GM13977 (cell line): ENCODE results near the gene ARL4A.

Experiments used
- DNase-seq: peaks from one replicate; pipeline ENCODE4 v3.0.0; 2012; ENCODE audit warnings: low spot score
- in situ Hi-C: fragments of 300-500 bp; cut with MboI; formaldehyde crosslinking; loops from one replicate; pipeline ENCODE4 v1.12.0; 2022; ENCODE audit warnings: low sequenced_read_pairs, low pct_unique_long_range_greater_than_20kb, mixed read lengths, inconsistent platforms; ENCODE audit not compliant: unreplicated experiment
- TF ChIP-seq, protein P1 (sequence below): IDR thresholded peaks from 2 replicates; pipeline ENCODE4 v1.5.1; 2012; ENCODE audit warnings: mild to moderate bottlenecking, control low read depth; ENCODE audit not compliant: insufficient read depth; ENCODE audit errors: extremely low read depth, missing control alignments

ARL4A gene

DNA sequence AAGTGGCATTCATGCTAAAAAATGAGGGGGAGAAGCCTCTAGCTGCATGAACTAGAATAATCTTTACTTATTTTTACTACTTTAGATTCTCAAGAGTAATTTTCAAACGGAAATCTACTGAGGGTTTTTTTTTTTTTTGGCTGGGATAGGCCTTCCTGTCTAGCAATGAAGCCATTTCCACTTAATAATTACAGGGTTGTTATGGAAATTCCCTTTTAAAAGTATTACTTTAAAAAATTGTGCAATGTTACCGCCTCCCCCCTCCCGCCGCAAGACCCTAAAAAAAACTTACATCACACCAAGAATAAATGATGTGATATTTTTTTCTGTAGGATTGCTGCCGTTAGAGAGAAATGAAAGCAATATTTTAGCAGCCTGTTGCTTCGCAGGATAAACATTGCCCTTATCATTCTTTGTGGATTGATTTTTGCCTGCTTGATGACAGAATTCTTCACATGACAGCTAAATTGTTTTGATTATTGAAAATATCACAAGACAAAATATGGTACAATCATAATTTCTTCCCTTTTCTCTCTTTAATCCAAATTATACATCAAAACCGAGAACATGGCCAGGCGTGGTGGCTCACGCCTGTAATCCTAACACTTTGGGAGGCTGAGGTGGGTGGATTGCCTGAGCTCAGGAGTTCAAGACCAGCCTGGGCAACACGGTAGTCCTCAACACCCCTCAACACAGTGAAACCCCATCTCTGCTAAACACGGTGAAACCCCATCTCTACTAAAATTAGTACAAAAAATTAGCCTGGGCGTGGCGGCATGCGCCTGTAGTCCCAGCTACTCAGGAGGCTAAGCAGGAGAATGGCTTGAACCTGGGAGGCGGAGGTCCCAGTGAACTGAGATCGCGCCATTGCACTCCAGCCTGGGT lies 32.8 kb downstream of the ARL4A start:
- TF ChIP-seq, protein P1, sequence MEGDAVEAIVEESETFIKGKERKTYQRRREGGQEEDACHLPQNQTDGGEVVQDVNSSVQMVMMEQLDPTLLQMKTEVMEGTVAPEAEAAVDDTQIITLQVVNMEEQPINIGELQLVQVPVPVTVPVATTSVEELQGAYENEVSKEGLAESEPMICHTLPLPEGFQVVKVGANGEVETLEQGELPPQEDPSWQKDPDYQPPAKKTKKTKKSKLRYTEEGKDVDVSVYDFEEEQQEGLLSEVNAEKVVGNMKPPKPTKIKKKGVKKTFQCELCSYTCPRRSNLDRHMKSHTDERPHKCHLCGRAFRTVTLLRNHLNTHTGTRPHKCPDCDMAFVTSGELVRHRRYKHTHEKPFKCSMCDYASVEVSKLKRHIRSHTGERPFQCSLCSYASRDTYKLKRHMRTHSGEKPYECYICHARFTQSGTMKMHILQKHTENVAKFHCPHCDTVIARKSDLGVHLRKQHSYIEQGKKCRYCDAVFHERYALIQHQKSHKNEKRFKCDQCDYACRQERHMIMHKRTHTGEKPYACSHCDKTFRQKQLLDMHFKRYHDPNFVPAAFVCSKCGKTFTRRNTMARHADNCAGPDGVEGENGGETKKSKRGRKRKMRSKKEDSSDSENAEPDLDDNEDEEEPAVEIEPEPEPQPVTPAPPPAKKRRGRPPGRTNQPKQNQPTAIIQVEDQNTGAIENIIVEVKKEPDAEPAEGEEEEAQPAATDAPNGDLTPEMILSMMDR = no peak
- DNase-seq = no peak
- in situ Hi-C loops = no loop called here

DNA sequence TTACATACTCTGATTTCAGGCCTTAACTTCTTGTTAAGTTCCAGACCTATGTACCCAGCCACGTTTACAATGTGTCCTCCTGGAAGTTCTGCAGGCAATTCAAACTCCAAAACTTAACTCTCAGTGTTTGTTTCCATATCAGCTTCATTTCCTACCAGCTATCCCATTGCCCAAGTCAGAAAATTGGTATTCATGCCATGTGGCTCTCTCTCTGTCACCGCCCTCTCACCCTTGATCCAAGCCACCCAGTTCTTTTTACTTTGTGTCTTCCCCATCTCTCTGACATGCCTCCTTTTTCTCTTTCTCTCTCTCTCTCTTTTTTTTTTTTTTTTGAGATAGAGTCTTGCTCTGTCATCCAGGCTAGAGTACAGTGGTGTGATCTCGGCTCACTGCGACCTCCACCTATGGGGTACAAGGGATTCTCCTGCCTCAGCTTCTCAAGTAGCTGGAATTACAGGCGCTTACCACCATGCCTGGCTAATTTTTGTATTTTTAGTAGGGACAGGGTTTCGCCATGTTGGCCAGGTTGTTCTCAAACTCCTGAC lies 33.9 kb downstream of the ARL4A start:
- in situ Hi-C loops = no loop called here
- TF ChIP-seq, protein P1 = no peak
- DNase-seq = no peak

DNA sequence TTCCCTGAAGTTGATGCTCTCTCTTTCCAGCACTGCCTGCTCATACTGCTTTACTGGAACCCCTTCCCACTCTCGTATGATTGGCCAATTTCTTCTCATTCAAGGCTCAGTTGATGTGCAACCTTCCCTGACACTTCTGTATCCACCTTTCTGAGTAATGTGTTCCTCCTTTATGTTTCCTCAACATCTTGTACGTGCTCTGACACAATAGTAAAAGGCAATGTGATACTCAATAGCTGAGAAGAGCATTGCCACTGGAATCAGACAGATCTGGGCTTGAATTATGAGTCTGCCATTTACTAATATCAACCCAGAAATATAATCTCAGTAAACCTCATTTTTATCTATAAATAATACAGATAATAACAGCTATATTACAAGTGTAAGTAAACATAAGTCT lies 34.7 kb downstream of the ARL4A start:
- TF ChIP-seq, protein P1 = no peak
- in situ Hi-C loops = no loop called here
- no peak for DNase-seq

DNA sequence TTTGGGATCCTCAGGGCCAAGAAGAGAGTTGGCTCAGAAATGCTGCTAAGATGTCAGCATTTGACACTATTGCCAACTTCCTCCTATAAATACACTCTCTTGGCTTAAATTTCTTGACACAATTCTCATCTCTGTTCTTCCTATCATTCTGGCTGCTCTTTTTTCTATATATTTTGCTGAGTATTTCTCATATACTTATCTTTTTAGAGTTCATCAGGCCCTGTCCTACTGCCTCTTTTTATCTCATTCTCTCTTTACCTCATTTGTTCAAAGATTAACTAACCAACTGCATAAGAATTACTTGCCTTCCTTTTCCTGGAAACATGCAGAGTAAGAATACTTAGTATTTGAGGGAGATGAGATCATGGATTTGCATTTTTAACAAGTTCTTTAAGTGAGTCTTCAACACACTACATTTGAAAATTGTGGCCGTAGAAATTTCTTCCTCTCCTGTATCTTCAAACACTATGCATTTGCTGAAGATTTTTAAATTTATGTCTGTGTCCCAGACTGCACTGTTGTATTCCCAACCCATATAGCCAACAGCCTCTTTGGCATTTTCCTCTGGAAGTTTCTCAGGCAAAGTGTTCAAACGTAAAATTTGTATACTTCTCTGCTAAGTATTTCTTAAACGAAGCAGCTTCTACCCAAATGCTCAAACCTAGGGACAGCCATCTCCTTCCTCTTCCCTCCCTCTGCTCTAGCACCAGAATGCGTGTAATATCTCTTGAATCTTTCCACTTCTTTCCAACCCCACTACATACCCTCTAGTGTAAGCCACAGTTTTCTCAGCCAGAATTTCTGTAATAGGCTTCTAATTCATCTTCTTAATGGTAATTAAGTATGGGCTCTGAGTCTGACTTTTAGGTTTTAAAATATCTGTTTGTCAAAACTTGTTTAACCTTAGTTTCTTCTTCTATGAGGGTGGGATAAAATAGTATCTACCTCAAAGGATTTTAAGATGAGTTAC lies 35.5 kb downstream of the ARL4A start:
- DNase-seq = no peak
- TF ChIP-seq, protein P1 = no peak
- in situ Hi-C loops = no loop called here

DNA sequence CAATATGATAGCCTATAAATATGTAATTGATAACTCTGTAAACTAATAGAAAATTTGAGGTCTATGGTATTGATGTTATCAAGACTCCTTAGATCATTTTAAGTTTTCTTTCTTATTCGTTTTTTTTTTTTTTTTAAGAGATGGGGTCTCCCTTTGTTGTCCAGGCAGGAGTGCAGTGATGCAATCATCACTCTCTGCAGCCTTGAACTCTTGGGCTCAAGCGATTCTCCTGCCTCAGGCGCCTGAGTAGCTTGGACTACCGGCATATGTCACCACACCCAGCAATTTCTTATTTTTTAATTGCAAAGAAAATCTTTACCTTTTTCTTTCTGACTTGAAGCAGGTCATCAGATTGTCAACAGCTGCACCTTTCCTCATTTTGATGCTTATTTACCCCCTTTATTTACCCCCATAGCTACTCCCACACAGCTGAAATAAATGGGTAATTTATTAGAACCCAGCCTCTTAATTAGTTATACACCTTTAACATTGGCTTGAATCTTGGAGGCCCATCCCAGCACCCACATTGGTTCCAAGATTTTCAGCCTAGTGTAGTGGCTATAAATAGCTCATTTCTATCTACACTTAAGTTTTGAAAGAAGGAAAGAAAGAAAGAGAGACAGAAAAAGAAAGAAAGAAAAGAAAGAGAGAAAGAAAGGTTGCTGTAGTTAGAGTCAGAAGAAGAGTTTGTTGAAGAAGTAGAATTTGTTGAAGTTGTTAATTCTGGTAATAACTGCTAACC lies 38.3 kb downstream of the ARL4A start:
- TF ChIP-seq, protein P1 = no peak
- no peak for DNase-seq
- in situ Hi-C loops = no loop called here

DNA sequence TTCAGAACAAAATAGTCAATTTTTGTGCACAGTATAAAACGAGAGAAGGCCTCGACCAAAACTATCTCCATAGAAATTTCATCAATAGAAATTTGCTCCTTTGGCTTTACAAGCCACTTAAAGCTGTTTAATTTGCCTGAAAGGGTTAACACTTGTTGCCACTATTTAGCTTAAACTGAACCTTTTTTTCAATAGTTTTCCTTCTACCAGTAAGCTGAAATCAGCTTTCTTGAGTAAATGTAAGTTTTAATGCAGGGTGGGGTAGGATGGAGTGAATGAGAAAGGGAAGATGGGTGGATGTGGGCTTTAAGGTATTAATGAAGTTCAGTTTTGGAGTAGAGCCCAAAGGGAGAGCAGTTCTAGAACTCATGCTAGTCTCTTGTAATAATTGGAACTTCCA lies 39.5 kb downstream of the ARL4A start:
- no peak for DNase-seq
- TF ChIP-seq, protein P1 = no peak
- in situ Hi-C loops = no loop called here
